ENCODE results near the gene ALPP.
"Not testable (repeated sequence)": the region's sequence is repeated elsewhere in the genome, so short reads cannot be mapped to it uniquely, and the experiment has no call there.

ALPP gene

DNA sequence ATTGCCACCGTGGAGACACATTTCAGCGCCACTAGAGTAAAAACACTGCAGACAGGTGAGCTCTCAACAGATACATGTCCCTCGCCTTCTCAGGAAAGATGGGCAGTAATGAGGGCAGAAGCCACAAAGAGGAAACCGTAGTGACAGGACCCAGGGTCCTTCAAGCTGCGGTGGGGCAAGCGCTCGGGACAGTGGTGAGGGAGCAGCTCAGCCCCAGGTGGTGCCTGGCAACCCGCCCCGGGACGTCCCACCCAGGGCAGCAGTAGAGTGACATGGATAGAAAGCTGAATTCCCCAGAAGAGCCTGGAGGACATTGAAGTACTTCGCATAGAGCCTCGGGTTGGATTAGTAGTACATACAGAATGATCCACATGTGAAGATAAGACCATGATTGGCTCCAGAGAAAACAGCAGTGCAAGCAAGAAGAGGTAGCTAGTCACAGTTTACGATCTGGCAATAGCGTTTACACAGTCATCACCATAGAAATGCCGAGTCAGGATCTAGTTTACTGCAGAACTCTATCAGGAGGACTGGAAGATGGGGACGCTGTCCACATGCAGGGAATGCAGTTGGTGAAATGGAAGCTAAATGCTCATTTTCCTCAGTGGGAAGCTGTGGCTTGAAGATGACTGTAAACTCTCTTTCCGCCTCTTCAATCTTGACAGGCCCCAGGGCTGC lies 37.4 kb upstream of the ALPP start:
- DNase-seq (ENCODE audit: low spot score) = no peak

DNA sequence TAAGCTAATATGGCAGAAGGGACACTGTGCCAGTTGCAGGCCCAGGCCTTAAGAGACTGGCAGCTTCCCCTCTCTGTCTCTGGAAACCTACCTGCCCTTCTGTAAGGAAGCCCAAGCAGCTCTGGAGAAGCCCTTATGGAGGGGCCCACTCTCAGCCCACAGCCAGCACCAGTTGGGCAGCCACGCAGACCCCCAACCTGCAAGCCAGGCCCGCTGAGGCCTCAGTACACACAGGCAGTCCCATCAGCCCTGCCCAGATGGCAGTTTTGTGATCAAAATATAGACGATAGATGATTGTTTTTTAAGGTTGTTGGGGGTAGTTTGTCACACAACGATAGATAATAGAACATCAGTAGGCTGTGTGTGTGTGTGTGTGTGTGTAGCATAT lies 36.8 kb upstream of the ALPP start:
- no peak for DNase-seq (ENCODE audit: low spot score)

DNA sequence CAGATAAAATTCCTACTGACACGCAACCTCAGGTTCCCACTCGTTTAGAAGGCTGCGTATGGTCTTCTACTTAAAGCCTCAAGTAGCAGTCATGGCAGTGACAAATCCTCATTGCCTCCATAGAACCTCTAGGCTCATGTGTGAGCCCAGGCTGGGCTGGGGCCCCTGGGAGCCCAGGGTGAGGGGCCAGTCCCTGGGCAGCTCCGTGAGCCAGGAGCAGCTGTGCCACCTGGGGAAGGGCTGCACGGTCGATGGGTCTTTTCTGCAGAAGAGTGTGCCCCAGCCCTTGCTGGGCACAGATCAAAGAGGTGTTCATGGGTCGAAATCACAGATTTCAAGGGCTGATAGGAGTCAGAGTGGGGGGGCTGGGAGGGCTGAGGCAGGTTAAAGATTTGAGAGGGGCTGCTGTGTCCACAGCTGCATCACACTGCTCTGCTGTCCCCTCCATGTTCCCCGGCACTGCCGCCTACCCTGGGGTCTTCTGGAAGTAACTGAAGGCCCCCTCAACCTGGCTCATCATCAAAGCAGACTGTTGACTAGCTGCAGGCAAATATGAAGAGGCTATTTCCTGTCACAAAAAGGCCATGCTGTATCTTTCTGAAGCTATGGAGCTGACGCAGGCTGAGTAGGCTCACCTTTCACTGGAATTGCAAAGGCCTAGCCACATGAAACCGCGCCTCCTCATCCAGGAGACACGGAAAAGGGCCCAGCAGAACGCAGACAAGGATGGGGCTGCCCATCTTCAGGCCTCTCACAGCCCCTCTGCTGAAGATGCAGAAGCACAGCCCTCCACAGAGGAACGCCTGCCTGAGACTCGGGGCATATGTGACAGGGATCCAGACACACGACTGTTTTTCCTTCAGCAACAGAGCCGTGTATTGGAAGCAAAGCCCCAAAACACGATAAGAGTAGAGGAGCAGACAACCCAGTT lies 35.7 kb upstream of the ALPP start:
- no peak for DNase-seq (ENCODE audit: low spot score)

DNA sequence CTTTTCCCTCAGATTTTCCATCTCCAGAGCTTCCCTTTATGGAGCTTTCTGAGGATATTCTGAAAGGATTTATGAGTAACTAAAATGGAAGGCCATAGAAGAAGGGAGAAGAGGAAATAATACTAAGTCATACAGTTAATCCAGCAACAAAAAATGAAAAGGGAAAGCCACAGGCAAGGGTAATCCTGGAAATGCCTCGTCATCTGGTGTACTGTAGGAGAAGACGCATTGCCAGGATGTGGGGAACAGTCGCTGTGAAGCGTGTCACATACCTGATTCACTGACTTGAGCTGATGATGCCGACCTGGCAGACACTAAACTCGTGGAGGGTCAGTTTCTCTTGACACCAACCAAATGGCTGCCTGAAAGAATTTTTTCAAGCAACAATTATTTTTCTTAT lies 34.7 kb upstream of the ALPP start:
- DNase-seq (ENCODE audit: low spot score) = no peak

DNA sequence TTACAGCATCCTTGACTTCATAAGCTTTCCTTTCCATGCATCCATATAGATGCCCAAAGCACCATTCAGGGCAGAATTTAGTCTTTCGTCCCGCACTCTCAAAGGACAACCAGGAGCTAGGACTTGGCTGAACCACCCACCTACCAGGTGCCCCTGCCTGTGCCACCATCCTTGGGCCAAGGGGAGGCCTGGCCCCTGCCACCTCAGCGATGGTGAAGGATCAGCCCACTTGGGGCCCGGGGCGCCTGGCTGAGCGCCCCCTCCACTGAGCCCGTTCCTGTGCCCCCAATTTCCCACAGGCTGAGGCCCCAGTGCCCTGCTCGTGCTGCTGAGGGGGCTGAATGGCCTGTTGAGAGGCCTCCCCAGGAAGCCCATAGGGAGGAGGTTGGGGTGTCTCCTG lies 33.3 kb upstream of the ALPP start:
- DNase-seq (ENCODE audit: low spot score) = no peak

DNA sequence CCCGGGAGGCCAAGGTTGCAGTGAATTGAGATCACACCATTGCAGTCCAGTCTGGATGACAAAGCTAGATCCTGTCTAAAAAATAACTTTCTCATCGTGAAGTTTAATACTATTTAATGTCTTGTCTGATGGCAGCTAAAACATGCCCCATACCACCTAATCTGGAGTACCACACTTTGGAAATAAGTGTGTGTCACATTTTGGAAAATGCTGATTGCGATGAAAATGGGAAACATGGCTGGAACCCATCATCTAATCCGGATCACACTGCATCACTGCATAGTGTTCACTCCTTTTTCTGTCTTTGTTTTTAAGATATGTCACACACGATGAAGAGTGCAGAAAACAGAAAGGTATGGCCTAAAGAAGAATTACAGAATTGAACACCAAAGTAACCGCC lies 31.2 kb upstream of the ALPP start:
- DNase-seq (ENCODE audit: low spot score) = no peak

DNA sequence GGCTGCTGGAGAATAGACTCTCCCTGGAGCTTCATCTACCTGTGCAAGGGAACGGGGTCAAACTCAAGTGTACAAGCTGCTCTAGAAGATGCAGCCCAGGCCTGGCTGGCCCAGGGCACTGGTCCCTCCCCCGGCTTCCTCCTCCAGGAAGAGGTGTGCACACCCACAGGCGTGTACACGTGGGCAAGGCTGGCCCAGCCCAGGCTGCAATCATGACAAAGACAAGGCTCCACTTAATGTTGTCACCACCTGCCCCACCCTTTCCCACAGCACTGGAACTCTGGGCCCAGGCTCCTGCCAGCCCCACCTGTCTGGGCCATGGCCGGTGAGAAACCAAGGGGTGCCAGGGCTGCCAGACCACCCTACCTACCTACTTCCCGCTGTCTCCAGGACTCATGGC lies 29.6 kb upstream of the ALPP start:
- no peak for DNase-seq (ENCODE audit: low spot score)

DNA sequence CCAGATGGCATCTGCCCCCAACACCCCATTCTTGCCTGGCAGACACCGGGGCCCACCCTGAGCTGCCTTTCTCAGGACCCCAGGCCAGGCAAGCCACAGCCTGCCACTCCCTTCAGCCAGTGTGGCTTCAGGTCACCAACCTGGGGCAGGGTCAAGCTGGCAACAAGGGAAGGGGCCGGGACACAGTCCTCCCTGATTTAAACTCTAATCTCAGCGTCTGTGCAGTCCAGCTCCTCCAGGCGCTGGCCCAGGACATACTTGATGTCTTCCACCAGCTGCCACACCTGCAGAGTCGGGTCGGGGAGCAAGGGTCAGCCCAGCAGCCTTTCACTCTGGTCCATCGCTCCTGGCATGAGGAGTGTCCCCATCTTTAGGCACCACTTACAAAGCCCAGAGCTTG lies 29.0 kb upstream of the ALPP start:
- DNase-seq (ENCODE audit: low spot score) = no peak

DNA sequence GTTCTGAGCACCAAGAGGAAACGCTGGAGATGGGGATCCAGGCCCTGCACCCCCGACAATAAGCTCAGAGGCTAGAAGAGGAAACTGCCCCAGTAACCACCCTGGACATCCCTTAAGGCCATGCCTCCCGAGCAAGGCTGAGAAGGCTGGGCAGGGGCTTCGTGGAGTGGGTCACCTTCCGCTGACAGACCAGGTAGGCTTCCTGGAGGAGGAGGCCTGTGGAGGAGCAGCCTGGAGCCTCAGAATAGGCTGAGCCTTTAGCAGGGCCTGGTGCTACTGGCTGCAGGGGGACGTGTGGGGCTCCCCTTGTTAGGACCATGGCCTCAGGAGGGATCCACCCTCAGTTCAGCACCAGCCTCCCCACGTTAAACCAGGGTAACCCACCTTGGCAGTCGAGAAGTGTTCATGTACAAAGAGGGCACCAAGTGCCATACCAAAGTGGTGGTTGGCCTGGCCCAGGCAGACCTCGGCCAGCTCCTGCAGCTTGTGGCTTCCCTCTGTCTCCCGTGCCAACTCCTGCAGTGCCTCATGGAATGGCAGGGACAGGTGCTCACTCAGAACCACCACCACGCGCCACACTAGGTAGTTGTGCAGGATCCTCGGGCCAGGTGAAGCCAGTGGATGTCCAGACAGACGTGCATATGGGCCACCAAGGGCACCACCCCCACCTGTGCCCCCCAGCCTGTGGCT lies 28.5 kb upstream of the ALPP start:
- DNase-seq (ENCODE audit: low spot score) = no peak

DNA sequence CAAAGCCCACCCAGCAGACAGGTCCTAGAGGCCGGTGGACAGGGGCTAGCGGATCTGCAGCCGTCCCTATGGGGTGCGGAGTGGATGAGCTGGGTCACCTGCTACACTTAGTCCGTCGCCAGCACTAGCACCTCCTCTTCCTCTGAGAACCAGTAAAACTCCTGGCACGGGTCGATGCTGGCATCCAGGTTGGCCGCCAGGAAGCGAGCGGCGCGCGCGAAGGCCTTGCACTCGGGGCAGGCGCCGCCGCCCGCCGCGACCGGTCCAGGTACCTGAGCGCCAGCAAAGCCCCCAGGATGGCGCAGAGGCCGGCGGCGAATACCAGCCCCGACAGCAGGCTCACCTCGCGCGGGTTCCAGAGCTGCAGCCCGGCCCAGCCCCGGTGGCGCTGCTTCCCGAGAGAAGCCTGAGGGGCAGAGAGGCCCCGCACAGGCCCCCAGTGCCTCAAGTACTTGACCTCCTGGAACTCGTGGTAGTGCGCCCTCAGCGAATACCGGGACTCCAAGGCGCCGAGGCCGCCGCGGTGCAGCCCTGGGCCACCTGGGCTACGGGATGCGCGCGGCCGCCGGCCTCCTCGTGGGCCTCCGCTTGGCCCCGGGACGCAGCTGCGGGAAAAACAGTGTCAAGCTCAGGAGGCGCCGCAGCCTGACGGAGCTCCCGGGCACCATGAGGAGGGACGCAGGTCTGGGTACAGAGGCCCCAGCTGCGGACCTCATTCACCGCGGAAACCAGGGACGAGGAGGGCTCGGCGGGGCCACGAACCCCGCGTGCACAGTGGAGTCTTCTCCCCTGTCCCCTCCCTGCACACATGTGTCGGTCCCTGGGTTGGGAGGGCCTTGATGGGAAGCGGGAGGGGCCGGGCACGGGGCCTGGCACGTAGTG lies 27.5 kb upstream of the ALPP start:
- no peak for DNase-seq (ENCODE audit: low spot score)

DNA sequence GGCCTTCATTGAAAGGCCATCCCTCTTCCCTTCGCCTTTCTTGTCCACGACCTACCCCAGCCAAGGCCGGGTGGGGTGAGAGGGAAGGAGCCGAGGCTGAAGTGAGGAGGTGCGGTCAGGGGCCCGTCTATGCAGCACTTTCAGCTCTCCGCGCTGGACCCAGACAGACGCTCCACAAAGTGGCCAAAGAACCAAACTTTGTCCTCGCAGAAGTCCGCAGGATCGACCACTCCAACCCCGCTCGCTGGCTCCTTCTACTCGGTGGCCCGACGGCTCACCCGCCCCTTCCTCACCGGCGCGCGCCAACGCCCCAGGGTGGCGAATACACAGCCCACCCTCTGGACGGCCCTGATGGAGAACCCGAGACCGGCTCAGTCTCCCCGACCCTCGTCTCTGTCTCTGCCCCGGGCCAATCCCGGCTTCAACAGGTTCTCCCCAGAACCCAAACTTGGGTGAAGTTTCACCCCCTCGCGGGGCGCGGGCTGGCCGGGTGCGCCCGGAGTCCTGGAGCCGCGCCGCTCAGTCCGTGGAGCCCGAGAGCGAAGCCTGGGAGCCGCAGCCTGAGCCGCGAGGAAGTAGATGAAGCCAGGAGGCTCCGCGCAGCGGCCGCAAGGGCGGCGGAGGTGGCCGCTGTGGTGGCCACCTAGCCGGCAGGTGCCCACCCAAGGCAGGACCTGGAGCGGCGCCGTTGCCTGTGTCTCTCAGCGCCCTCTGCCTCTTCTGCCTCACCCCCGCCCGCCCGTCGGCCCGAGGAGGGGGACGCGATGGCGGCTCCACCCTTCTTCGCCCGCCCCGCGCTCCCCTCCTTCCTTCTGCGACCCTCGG lies 26.7 kb upstream of the ALPP start:
- DNase-seq (ENCODE audit: low spot score) = no peak

DNA sequence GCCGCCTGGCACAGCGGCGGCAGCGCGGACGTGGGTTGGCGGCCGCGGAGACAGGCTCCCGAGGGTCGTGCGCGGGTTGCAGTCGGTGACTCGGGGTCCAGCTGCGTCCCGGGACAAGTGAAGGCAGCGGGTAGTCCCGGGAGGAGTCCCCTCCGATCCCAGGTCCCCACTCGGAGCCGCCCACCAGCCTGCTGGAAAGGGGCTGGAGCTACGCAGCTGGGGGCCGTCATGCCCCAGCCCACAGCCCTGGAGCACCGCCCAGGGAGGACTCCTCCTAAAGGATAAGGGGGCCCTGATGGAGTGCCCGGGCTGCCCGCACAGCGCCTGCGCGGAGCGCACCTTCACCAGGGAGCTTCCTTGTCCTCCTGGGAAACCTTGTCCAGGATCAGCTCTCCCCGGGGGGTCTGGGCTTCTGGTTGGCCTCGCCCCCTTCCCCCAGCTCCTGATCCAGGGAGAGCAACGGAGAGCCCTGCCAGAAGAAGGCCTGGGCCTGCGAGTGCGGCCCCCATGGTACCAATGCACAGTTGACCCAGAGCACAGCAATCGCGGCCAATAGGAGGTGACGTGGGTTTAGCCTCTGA lies 25.9 kb upstream of the ALPP start:
- no peak for DNase-seq (ENCODE audit: low spot score)

DNA sequence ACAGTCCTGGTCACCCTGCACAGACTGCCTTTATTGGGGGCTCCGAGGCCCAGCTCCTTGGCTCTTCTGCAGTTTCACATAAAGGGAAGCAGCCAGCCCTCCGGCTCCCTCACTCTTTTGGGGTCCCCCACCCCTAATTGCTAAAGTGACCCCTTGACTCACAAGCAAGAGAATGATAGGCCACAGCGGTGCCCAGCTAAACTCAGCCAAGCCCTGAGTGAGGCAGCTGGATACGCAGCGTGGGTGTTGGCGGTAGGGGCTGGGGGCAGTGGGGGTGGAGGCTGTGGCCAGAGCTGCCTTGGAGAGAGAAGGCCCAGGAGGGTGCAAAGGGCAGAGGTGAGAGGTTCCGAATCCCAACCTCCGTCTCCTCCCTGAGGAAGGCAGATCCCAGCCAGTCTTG lies 25.5 kb upstream of the ALPP start:
- no peak for DNase-seq (ENCODE audit: low spot score)

DNA sequence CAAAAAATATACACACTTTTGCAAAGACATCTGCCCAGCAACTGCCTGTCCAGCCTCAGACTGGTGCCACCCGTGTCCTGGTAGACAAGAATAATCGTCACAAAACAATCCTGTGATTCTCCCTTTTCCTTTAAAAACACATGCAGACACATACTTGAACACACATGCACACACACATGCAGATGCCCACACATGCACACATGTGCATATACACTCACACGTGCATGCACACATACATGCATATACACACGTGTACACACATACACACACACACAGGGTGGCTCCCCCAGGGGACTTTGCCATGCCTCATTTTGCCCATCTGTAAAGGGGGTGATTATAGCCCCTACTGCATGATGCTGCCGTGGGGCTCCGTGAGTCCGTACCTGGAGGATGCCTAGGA lies 24.9 kb upstream of the ALPP start:
- no peak for DNase-seq (ENCODE audit: low spot score)

DNA sequence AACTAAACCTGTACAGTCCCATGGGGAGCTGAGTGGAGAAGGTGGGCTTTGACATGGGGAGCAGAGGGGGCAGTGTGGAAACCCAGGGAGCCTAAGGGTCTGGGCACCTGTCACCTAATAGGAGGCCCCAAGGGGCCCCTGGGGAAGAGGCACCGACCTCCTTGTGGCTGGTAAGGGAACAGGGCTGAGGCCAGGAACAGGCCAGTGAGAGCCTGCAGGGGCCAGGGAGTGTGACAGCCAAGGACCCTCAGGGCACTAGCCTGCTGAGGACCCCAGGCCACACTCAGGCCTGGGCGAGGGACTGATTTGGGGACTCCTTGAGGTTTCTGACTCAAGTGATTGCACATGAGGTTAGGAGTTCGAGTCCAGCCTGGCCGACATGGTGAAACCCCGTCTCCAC lies 24.5 kb upstream of the ALPP start:
- DNase-seq (ENCODE audit: low spot score) = no peak

DNA sequence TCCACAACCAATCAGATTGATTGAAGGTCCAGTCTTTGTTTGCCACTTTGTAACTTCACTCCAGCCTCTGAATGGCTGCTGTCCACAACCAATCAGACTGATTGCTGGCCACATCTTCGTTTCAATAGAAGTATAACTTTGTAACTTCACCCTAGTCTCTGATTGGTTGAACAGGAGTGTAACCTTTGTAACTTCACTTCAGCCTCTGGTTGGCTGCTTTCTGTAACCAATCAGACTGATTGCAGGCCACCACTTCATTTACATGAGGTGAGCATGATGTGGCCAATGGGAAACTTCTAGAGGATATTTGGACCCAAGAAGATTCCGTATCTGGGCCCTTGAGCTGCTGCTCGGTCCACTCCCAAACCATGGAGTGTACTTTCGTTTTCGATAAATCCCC lies 16.9 kb upstream of the ALPP start:
- DNase-seq (ENCODE audit: low spot score) = no peak

DNA sequence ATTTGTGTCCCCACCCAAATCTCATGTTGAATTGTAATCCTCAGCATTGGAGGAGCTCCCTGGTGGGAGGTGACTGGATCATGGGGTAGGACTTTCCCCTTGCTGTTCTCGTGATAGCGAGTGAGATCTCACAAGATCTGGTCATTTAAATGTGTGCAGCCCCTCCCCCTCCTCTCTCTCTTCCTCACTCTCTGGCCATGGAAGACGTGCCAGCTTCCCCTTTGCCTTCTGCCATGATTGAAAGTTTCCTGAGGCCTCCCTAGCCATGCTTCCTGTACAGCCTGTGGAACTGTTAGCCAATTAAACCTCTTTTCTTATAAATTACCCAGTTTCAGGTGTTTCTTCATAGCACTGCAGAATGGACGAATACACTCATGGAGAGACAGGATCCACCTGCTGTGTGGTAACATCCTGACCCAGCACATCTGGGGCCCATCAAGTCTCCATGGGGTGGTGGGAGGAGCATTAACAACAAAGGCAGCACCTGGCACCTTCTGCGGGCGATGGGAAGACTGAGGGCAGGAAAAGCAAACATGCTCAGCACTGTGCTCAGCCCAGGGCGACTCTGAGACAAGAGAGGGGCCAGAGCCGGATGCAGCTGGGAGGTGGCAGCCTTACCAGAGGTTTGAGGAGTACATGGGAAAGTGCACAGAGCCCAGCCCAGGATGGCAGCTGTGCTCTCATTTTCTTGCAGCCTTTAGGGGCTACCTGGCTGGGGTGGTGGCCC lies 16.2 kb upstream of the ALPP start:
- DNase-seq (ENCODE audit: low spot score) = no peak

DNA sequence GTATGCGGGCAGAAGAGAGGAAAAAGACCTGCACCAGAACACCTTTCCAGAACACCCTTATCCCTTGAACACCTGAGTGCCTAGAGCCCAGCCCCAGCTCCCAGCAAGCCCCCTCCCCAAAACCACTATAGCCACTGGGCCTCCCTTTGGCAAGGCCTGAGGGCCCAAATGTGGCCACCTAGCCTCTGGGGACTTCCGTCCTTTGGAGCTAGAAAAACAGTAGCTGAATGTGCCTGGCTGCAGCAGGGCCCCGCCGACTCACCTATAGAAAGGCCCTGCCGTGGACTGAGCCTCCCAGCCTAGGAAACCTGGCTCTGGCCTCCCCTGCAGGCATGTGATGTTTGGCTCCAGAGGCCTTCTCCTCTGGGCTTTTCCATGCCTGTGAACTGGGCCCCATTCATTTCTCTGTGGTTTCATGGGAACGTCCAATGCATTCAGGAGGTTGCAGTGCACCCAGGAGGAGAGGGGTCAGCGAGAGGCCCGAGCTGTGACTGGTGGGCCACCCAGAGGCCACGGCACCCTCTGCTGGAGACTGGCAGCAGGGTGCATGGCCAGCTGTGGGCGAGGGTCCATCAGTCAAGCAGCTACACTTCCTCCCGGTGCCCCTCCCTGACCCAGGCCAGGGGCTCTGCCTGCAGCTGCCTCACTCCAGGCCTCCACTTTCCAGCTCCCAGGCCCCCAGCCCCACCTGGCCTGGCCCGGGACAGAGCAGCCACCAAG lies 15.3 kb upstream of the ALPP start:
- DNase-seq (ENCODE audit: low spot score) = not testable (repeated sequence)
